Fibroblast of skin of right quadriceps (primary cell): ENCODE measurements around the gene PRR15.
"Not testable (repeated sequence)": the region's sequence is repeated elsewhere in the genome, so short reads cannot be mapped to it uniquely, and the experiment has no call there.

ENCODE experiments used
- DNase-seq: peaks from one replicate; pipeline ENCODE4 v3.0.0-alpha.2; 2013

PRR15 gene, protein sequence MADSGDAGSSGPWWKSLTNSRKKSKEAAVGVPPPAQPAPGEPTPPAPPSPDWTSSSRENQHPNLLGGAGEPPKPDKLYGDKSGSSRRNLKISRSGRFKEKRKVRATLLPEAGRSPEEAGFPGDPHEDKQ

DNA sequence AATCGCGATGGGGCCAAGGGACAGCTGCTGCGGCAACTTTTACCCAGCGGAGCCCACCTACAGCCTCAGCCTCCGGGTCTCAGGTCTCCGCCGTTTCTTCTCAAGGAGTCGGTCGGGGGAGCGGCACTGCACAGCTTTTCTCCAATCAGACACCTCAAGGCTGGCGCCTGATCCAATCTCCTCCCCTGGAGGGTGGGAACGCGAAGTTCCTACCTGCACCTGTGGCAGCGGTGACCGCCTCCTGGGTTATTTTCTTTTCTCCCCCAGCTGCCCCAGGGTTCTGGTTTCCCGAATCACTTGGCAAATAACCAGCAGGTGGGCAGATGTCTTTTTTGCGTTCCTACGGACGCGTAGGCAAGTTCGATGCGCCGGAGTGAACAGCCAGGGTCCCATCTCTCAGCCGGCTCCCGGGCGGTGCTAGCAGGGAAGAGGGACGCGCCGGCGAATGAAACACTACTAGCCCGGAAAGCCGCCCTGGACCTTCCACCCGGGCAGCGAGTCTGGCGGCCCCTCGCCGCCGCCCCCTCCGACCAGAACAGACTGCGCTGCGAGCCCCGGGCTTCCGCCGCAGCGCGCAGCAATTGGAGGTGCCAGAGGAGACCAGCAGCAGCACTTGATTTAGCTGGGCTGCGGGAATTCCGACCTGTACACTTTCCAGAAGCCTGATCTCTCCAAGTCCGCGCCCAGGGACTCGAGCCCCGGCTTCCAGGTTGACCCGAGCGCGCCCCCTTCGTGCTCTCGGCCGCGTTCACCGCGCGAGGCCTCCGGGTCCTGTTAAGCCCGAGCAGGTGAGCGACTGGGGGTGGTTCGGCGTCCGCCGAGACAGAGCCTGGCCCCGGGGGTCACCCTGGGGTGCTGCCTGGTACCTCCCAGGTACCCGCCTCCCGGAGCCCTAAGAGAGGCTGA lies at the start of gene PRR15:
TSS of gene PRR15 (plus strand) at position 246 of the 906 bp plus-strand sequence. CDS start 2,495 bp downstream, outside the sequence.
- DNase-seq: no peak

DNA sequence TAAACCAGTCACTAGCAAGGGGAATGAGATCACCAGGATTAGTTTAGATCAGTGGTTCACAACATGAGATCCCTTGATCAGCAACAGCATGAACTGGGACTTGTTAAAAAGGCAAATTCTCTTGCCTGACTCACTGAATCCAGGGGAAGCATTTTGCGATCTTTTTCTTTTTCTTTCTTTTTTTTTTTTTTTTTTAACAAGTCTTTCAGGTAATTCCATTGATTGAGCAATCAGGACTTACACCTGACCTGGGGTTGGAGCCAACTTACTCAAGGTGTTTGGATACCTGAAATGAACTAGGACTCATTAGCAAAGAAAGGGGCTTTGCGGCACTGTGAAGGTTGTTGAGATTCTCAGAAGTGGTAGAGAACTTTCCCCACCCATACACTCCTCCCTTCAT lies 47.1 kb upstream of the PRR15 start:
- DNase-seq: no peak

DNA sequence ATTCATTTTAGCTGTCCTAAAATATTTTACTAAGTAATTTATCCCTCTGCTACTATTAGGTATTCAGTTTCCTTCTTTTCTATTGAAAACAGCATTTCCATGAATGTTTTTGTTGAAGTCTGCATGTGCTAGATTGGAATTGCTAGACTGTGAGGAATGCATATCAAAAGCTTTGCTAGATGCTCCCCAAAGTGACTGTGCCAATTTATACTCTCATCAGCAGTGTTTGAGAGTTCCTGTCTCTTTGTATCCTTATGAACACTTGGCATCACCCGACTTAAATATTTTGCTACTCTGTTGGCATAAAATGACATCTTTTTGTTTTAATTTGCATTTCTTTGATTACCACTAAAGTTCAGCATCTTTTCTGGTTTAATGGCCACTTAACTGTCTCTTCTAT lies 45.0 kb upstream of the PRR15 start:
- no peak for DNase-seq

DNA sequence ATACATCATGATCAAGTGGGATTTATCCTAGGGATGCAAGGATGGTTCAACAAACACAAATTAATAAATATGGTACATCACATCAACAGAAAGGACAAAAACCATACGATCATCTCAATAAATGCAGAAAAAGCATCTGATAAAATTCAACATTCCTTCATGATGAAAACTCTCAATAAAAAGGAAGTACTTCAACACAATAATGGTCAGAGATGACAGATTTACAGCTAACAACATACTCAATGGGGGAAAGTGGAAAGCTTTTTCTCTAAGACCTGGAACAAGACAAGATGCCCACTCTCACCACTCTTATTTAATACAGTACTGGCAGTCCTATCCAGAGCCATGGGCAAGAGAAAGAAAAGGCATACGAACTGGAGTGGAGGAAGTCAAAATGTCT lies 39.9 kb upstream of the PRR15 start:
- DNase-seq: no peak

DNA sequence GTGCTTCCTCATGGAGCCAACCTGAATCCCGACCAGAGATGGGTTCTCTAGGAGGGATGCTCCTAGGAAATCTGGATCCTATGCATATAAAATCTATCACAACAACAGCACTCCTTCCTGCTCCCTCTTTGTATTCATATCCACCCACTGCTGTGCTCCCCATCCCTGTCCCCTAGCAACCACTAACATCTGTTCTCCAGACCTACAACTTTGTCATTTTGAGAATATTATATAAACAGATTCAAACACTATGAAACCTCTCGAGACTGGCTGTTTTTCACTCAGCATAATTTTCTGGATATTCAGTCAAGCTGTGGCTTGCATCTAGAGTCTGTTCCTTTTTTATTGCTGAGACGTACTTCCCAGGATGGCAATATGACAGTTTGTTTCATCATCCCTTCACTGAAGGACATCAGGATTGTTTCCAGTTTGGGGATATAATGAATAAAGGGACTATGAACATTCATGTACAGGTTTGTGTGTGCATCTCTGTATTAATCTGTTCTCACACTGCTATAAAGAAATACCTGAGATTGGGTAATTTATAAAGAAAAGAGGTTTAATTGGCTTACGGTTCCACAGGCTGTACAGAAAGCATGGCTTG lies 36.0 kb upstream of the PRR15 start:
- DNase-seq: no peak

DNA sequence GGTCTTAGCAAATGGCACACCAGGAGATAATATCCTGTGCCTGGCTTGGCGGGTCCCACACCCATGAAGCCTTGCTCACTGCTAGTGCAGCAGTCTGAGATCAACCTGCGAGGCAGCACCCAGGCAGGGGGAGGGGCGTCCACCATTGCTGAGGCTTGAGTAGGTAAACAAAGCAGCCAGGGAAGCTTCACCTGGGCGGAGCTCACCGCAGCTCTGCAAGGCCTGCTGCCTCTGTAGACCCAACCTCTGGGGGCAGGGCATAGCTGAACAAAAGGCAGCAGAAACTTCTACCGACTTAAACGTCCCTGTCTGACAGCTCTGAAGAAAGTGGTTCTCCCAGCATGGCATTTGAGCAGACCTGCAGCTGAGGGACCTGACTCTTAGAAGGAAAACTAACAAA lies 35.1 kb upstream of the PRR15 start:
- DNase-seq: not testable (repeated sequence)

DNA sequence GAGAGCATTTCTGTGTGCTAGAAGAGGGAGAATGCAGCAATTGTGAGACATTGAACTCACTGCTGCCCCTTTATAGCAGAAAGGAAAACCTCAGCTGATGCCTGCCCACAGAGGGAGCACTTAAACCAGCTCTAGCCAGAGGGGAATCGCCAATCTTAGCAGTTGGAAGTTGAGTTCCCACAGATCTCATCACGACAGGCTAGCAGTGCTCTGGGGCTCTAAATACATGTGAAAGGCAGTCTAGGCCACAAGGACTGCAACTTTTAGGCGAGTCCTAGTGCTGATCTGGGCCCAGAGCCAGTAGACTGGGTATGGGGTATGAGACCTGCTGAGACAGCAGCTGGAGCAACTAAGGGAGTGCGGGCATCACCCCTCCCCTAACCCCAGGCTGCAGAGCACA lies 25.2 kb upstream of the PRR15 start:
- DNase-seq: no peak

DNA sequence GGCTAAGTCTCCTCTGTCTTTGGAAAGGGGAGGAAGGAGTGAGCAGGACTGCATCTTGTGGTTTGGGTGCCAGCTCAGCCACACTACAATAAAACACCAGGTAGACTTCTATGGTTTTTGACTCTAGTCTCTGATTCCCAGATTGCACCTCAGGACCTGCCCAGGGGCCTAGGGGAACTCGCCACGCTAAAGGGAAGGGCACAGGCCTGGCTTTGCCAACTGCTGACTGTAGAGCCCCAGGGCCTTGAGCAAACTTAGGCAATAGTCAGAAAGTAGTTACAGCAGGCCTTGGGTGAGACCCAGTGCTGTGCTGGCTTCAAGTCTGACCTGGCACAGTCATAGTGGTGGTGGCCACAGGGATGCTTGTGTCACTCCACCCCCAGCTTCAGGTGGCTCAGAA lies 24.2 kb upstream of the PRR15 start:
- DNase-seq: no peak

DNA sequence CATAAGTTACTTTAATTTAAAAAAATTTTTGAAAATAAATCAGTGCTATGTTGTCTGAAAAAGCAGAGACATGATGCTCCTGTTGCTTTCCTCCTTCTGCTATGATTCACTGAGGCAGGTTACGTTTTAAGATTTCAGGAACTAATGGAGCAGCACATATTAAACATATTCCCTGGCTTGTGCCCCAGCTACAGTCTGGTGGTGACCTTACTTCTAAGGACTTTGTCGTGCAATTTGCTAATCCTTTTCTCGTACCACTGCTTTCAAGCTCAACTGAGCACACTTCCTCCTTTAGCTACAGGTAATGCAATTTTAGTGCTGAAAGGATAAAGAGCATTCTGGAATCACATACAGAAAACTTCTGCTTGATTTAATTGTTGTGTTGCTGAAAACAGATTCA lies 16.2 kb upstream of the PRR15 start:
- DNase-seq: no peak

DNA sequence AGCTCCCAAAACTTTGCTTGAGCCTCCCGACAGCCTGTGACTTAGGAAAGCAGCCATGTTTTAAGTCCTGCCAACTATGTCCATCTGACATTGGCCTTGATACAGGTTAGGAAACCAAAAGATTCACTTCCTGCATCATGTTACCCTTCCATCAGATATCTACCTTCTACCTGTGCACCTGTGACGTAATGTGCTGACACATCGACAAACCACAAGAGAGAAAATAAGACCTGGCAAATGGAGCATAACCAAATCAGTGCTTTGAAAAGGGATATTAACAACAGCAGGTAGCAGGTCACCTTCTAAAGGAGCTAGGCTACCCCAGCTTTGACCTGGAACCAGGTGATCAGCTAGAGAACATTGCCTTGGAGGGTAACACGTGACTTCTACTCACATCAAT lies 14.8 kb upstream of the PRR15 start:
- no peak for DNase-seq

DNA sequence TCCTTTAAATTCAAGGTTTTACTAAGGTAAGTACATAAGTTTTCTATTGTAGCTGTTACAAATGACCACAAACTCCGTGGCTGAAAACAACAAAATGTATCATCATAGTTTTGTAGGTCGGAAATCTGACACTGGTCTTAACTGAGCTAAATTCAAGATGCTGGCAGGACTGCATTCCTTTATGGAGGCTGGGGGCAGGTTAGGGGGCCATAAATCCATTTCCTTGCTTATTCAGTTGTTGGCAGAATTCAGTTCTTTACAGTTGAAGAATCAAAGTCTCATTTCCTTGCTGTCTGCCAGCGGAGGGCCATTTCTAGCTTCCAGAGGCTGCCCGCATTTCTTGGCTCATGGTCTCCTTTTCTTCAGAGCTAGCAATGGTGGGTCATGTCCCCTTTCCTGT lies 11.2 kb upstream of the PRR15 start:
- no peak for DNase-seq

DNA sequence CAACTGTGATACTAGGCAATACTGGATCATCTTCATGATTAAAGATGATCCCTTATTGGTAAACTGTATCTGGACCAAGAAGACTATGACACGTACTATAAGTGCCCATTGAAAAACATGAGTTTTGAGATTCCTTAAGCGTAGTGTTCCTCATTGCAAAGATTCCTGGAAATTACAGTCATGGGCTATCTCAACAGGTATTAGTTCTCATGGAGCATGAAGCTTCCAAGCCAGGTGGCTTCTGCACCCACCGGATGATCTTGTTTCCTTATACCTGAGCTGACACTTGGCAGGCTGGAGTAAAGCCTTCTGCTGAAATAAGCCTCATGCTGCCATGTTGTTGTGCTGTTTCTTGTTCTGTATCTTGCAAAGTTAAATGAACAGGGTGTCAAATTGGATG lies 8.6 kb upstream of the PRR15 start:
- no peak for DNase-seq

DNA sequence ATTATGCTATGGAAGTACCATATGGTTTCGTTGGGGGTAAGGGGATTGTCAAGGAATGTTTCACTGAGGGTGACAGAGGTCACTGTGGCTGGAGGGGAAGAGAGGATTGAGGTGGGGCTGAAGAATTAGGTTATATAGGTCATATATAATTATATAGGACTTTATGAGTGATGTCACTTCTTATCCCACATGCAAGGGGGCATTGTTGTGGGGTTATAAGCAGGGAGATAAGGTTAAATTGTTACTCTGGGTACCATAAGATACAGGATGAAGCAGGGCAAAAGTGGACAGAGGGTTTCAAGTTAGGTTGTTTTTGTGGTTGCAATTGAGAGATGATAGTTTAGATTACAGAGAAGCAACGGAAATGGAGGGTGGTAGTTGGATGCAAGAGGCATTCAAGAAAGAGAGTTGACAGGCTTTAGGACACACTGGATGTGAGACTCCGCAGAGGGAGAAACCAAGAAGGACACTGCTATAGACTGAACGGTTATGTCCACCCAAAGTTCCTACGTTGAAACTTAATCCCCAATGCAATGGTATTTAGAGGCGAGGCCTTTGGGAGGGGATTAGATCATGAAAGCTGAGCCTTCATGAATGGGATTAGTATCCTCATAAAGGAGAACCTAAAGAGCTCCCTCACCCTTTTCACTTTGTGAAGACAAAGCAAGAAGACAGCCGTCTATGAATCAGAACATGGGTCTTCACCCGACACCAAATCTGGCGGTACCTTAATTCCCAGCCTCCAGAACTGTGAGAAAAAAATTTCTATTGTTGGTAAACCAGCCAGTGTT lies 7.0 kb upstream of the PRR15 start:
- DNase-seq: no peak

DNA sequence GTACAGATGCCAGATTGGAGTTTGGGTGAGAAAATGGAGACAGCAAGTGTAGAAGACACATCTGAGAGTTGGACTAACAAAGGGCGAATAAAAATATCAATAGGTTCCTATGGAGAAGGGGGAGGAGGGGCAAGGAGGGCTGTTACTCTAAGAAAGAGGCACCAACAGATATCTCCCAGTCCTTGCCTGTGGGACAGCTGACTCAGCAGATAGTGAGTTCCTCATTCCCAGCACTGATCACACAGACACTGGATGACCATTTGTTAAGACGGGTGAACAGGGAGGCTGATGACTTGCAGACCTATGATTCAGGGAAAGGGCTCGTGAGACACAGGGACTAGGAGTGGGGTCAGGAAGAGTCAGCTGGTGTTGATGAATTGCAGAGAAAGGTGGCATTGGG lies 5.7 kb upstream of the PRR15 start:
- DNase-seq: no peak

DNA sequence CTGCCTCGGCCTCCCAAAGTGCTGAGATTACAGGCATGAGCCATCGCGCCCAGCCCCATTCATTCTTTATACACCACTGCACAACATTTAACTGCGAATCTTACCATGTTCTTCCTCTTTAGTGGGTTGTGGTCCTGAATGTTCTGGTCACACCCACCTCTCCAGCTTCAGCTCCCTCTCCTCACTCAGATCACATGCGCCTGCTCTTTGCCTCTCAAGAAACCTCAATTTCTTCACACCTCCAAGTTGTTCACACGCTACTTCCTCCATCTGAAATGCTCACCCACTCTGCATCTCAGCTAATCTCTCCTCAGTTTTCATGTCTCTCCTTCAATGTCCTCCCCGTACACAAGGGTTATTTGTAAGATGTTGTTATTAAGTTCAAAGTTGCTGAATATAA lies 2.4 kb upstream of the PRR15 start:
- no peak for DNase-seq

DNA sequence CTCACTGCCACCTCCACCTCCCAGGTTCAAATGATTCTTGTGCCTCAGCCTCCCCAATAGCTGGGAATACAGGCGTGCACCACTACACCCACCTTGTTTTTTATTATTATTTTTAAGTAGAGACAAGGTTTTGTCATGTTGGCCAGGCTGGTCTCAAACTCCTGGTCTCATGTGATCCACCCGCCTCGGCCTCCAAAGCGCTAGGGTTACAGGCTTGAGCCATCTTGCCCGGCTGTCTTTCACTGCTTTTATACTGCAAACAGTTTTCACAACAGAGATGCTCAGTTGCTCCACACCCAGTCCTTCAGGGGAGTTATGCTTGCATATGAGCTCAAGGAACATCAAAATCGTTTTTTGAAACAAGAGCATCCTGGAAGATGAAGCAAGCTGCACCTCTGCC lies 1.3 kb upstream of the PRR15 start:
- no peak for DNase-seq

DNA sequence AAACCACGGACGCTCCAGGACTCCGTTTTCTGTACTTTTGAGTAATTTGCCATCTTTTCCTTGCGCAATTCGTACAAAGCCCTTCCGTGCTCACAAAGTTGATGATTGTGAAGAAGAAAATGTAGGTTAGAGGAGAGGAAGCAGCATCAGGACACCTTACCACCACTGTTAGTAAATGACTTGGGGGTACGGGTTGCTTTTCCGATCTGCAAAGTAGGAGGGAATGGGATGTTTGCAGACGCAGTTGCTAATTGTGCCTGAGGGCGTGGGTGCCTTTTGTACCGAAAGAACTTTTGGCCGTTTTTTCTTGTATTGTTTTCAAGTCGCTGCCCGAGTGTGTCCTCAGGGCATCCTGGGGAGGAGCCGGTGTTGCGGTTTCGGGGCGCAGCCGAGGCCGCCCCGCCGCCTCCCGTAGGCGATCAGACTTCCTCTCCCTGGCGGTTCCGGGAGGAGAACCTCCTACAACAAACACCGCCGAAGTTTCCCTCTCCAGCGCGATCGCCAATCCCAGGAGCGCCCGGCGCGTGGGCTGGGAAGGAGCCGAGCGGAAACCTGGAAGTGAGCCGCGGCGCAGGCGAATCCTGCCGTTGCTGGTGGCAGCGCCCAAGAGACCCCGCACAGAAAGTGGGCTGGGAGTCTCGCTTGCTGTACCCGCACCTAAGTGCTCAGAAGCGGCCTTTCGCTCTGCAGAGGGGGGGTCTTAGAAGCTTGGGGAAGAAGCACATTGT lies 1.0 kb downstream of the PRR15 start:
- DNase-seq: peak; percentile 32

DNA sequence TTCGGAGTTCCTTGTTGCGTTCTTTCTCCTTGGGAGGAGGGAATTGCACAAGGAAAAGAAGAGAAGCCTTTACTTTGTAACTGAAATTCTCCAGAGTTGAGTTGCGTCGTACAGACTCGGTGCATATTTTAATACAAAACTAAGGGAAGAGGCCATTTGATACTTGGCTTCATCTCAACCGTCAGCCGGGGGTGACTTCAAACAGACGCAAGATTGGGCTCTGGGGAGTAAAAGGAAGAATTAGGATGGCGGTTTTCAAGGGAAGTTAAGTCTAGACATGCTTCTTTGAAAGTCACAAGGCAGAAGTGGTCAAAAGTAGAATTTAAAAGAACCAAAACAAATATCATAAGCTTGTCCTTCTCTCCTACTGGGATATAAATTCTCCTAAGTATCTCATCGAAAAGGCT lies 1.6 kb downstream of the PRR15 start:
- no peak for DNase-seq

DNA sequence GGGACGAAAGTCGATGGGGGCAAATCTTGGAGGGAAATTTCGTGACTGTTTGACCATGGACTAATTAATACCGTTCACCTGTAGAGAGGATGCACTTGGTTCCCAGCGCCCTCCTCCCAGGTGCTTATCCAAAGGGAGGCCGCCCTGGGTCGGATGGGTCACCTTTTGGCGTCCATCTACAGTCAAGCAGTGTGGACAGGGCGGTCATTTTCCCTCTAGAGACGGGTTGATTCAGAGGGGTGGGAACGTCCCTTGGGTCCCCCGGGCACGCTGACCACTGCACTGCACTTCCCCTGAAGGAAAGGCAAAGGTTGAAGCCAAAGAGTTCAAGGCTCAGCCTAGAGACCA lies 2.0 kb downstream of the PRR15 start:
- no peak for DNase-seq

DNA sequence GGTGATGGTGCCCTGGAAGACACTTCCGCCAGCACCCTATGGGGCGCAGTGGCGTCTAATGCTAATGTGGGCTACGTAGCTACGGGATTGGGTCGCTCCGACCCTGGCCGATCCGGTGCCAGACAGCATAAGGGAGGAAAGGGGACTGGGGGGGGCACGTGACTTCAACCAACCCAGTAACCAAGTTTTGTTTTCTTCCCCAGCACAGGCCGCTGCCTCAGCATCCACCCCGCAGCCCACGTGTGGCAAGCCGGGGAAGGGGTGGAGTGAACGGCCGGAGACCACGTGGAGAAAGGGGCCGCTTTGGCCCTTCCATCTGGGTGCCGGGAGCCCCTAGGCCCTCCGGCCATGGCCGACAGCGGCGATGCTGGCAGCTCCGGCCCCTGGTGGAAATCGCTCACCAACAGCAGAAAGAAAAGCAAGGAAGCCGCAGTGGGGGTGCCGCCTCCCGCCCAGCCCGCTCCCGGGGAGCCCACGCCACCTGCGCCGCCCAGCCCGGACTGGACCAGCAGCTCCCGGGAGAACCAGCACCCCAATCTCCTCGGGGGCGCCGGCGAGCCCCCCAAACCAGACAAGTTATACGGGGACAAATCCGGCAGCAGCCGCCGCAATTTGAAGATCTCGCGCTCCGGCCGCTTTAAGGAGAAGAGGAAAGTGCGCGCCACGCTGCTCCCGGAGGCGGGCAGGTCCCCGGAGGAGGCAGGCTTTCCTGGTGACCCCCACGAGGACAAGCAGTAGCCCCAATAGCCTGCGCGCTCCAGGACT lies 2.5 kb downstream of the PRR15 start:
- no peak for DNase-seq

DNA sequence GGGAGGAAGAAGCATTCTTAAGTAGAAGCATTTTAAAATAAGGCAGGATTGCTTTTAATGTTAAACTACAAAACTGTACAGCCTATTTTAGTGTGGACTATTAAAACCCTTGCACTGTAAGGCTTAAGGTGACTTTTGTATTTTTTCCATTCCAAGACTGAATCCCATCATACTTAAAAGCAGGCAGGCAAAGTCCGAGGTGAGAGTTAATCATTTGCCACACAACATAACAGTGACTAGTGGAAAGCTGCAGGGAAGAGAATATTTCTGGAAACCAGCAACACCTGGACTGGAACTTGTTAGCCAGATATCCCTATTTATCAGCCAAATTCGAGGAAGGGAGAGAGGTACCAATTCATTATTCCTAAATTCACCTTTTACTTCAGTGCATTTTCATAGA lies 3.5 kb downstream of the PRR15 start:
- DNase-seq: no peak

DNA sequence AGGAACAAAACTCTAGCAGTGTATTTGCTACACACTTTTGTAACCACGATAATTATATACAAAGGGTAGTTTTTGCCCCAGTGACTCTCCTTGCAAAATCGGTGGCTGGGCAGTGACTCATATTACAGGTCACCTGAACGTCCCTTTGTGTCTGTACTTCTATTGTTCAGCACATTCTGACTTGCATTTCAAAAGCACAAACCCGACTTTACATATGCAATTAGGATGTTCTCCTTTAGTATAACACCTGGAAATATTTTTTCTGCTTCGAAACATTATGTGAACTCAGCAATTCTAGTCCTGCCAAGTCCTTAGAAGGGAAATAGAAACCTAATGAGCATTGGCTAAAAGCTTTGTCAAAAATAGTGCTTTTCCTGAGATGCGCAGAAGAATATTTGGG lies 6.0 kb downstream of the PRR15 start:
- no peak for DNase-seq
